ENCODE measurements around the gene PILRB.
A peak's percentile ranks its signal among the peaks of the same experiment; 100 is the strongest.
"Not testable (repeated sequence)": the region's sequence is repeated elsewhere in the genome, so short reads cannot be mapped to it uniquely, and the experiment has no call there.

The PILRB gene

GRCh38 chr7:100358027-100358856 lies at the start of gene PILRB:
Gene PILRB, plus strand, starts transcription at chr7:100358117. Its CDS starts 186 bp downstream, at chr7:100358303.
- no peak for DNase-seq

- DNase-seq = not testable (repeated sequence)
Measured at GRCh38 chr7:100318329-100318728, 39.6 kb upstream of the PILRB start.

GRCh38 chr7:100321648-100322047 lies 36.3 kb upstream of the PILRB start:
- DNase-seq = not testable (repeated sequence)

- DNase-seq = not testable (repeated sequence)
Measured at GRCh38 chr7:100324194-100324593, 33.7 kb upstream of the PILRB start.

- DNase-seq = not testable (repeated sequence)
Measured at GRCh38 chr7:100325671-100326070, 32.2 kb upstream of the PILRB start.

- DNase-seq = not testable (repeated sequence)
Measured at GRCh38 chr7:100326914-100327313, 31.0 kb upstream of the PILRB start.

- peak; percentile 70 to 71 for DNase-seq
Measured at GRCh38 chr7:100335566-100336466, 22.1 kb upstream of the PILRB start.

- DNase-seq = not testable (repeated sequence)
Measured at GRCh38 chr7:100338083-100338696, 19.7 kb upstream of the PILRB start.

GRCh38 chr7:100341286-100341685 lies 16.6 kb upstream of the PILRB start:
- DNase-seq = not testable (repeated sequence)

GRCh38 chr7:100342765-100343164 lies 15.2 kb upstream of the PILRB start:
- no peak for DNase-seq

- DNase-seq = not testable (repeated sequence)
Measured at GRCh38 chr7:100344124-100344559, 13.8 kb upstream of the PILRB start.

GRCh38 chr7:100344560-100345287 lies 13.2 kb upstream of the PILRB start:
- peak; percentile 36 to 64 for DNase-seq

- DNase-seq = peak in 1 of 2 donors; percentile 36
Measured at GRCh38 chr7:100345288-100345672, 12.6 kb upstream of the PILRB start.

GRCh38 chr7:100346921-100347320 lies 11.0 kb upstream of the PILRB start:
- DNase-seq = no peak

- no peak for DNase-seq
Measured at GRCh38 chr7:100348805-100349204, 9.1 kb upstream of the PILRB start.

GRCh38 chr7:100349757-100350156 lies 8.2 kb upstream of the PILRB start:
- no peak for DNase-seq

- no peak for DNase-seq
Measured at GRCh38 chr7:100351657-100352058, 6.3 kb upstream of the PILRB start.

- not testable (repeated sequence) for DNase-seq
Measured at GRCh38 chr7:100352230-100352781, 5.6 kb upstream of the PILRB start.

- DNase-seq = no peak
Measured at GRCh38 chr7:100352984-100353684, 4.8 kb upstream of the PILRB start.

GRCh38 chr7:100353685-100354330 lies 4.1 kb upstream of the PILRB start:
- no peak for DNase-seq
